ENCODE results near the gene KITLG. TPM values are rescaled to one million over a fixed set of nuclear protein-coding genes. Genes with fewer than 3 reads are reported as not detected.

KITLG gene
- total and polyA plus RNA-seq, 4 donors: 0.39 to 3.0 (median 0.86) TPM

DNA sequence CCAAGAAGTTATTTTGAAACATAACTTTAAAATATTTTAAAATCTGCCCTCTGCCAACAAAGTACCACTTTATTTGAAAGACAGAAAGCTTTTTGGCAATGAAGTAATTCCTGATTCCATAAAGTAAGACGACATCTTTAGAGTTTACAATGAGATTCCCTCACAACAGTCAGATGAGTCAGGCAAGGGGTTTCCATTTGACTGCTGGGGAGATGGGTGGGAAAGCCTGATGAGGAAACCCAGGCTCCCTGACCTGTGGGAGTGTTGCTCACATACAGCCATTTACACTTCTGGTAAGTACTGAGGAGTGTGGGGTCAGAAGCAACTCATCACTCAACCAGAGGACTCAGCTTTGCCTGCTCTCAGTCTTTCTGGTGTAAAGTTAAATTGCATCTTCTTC, 10.2 kb downstream of the KITLG start:
- H3K4me1 ChIP-seq (ENCODE audit: control insufficient read depth in 4 of 4, insufficient read depth in 4 of 4, low read length in 3 of 4): no peaks in the 10 kb centered on the region
- H3K4me3 ChIP-seq (ENCODE audit: low read depth in 1 of 3, low read length in 3 of 3): no peak overlapping the region
- no peak for DNase-seq (ENCODE audit: low spot score)
- H3K27ac ChIP-seq (ENCODE audit: low read depth in 1 of 2, low read length in 2 of 2): no peak overlapping the region
- 85% methylated on average over 1 of the region's 1 CpG for WGBS
- H3K27me3 ChIP-seq (ENCODE audit: control insufficient read depth in 4 of 4, insufficient read depth in 4 of 4, low read length in 3 of 4): no peaks in the 10 kb centered on the region
- H3K36me3 ChIP-seq (ENCODE audit: control insufficient read depth in 4 of 4, insufficient read depth in 3 of 4, low read depth in 1 of 4, low read length in 3 of 4): no peaks in the 10 kb centered on the region
- no peak for TF ChIP-seq RAD21 (IDR thresholded peaks at IDR 0.05)
- TF ChIP-seq, protein P1, sequence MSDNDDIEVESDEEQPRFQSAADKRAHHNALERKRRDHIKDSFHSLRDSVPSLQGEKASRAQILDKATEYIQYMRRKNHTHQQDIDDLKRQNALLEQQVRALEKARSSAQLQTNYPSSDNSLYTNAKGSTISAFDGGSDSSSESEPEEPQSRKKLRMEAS (IDR thresholded peaks at IDR 0.05): no peak
- TF ChIP-seq EGR1 (IDR thresholded peaks at IDR 0.05; ENCODE audit: low read depth in 2 of 2): no peak
- no peaks in the 10 kb centered on the region for H3K9me3 ChIP-seq (ENCODE audit: control insufficient read depth in 4 of 4, low read length in 3 of 4)
- H3K9ac ChIP-seq (ENCODE audit: low read depth in 1 of 2, low read length in 2 of 2): no peak overlapping the region

DNA sequence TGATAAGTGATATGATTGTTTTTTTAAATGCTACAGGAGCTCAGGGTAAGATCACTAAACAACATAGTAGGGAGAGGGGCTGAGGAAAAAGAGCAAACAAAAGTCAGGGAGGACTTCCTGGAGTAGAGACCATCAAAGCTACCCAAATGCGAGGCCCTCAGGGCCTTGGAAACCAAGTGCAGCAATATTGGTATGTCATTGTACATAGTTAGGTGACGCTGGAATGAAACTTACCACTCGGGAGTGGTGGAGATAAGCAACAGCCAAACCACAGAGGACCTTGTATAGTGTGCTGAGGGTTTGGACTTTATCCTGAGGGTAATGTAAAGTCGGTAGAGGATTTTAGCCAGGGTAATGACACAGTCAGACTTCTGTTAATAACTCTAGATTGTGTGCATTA, 13.8 kb downstream of the KITLG start:
- Histone ChIP-seq H3K27ac (ENCODE audit: low read depth in 1 of 2, low read length in 2 of 2) (no peak overlapping the region), H3K36me3 (ENCODE audit: control insufficient read depth in 4 of 4, insufficient read depth in 3 of 4, low read depth in 1 of 4, low read length in 3 of 4) (no peaks in the 10 kb centered on the region)
- TF ChIP-seq GABPA (IDR thresholded peaks at IDR 0.05 in 1 of 2, conservative IDR thresholded peaks at IDR 0.05 in 1 of 2): no peak
- TF ChIP-seq RAD21 (IDR thresholded peaks at IDR 0.05): no peak
- TF ChIP-seq SP1 (IDR thresholded peaks at IDR 0.05): no peak

DNA sequence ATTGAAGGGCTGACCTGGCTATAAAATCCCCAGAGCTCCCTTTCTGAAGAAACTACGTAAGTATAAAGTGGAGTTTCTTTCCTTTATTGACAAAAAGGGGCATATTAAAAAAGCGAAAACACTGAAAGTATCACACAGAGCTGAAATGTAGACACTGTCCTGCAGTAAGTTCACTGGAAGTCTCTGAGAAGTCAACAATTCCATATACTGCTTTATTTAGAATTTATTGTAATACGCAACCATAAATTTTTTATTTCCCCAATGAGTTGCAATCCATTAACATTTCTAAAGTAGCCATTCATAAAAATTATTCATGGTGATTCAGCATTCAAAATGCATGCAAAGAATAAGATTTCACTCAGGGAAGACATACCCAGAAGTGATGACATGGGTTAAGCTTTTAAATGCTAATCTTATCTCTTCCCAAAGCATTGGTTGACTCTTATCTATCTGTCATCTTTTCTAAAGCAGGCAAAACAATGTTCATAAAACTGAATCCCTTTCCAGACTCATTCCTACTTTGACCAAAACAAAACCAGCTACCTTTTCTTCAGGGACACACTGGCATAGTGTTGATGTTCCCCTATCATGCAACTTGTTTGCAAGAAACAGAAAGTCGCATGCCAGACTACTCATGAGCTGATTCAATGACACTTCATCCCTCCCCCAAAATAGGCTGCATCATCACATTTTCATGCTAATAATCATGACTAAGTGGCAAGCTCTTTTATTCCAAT, 17.3 kb downstream of the KITLG start:
- Histone ChIP-seq H3K4me3 (ENCODE audit: low read depth in 1 of 3, low read length in 3 of 3) (no peak overlapping the region), H3K27me3 (ENCODE audit: control insufficient read depth in 4 of 4, insufficient read depth in 4 of 4, low read length in 3 of 4) (no peaks in the 10 kb centered on the region), H3K4me1 (ENCODE audit: control insufficient read depth in 4 of 4, insufficient read depth in 4 of 4, low read length in 3 of 4) (no peaks in the 10 kb centered on the region), H3K27ac (ENCODE audit: low read depth in 1 of 2, low read length in 2 of 2) (no peak overlapping the region), H3K36me3 (ENCODE audit: control insufficient read depth in 4 of 4, insufficient read depth in 3 of 4, low read depth in 1 of 4, low read length in 3 of 4) (no peaks in the 10 kb centered on the region), H3K9ac (ENCODE audit: low read depth in 1 of 2, low read length in 2 of 2) (no peak overlapping the region), H3K9me3 (ENCODE audit: control insufficient read depth in 4 of 4, low read length in 3 of 4) (no peaks in the 10 kb centered on the region)
- TF ChIP-seq, protein P2, sequence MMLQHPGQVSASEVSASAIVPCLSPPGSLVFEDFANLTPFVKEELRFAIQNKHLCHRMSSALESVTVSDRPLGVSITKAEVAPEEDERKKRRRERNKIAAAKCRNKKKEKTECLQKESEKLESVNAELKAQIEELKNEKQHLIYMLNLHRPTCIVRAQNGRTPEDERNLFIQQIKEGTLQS (IDR thresholded peaks at IDR 0.05): no peak
- TF ChIP-seq RAD21 (IDR thresholded peaks at IDR 0.05): no peak
- no peak for TF ChIP-seq NR2F2 (IDR thresholded peaks at IDR 0.05)
- DNase-seq (ENCODE audit: low spot score): no peak
- WGBS: 97% methylated on average over 4 of the region's 4 CpGs

More for the DNA sequence above, 13.8 kb downstream of the KITLG start:
- no peak for DNase-seq (ENCODE audit: low spot score)
- no peaks in the 10 kb centered on the region for H3K9me3 ChIP-seq (ENCODE audit: control insufficient read depth in 4 of 4, low read length in 3 of 4)
- no peaks in the 10 kb centered on the region for H3K4me1 ChIP-seq (ENCODE audit: control insufficient read depth in 4 of 4, insufficient read depth in 4 of 4, low read length in 3 of 4)
- no peaks in the 10 kb centered on the region for H3K27me3 ChIP-seq (ENCODE audit: control insufficient read depth in 4 of 4, insufficient read depth in 4 of 4, low read length in 3 of 4)
- no peak overlapping the region for H3K4me3 ChIP-seq (ENCODE audit: low read depth in 1 of 3, low read length in 3 of 3)
- WGBS: 59% methylated on average over 4 of the region's 4 CpGs
- H3K9ac ChIP-seq (ENCODE audit: low read depth in 1 of 2, low read length in 2 of 2): no peak overlapping the region

DNA sequence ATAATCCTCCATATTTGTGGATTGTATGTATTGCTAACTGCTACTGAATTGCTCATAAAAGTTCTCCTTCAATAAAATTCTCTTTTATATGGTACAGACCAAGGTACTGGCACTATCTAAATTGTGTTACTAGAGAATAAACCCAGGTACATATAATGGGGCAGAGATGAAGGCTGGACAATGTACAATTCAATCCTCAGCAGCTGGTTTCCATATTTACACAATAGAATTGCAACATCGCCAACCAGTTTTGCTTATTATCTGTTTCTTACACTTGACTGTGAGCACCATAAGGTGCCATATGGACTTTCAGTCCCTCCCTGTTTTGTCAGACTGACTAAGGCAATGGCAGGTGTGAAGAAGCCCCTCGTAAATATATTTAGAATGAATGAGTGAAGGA, 18.1 kb downstream of the KITLG start:
- no peak for DNase-seq (ENCODE audit: low spot score)
- no peak overlapping the region for H3K27ac ChIP-seq (ENCODE audit: low read depth in 1 of 2, low read length in 2 of 2)
- no peaks in the 10 kb centered on the region for H3K27me3 ChIP-seq (ENCODE audit: control insufficient read depth in 4 of 4, insufficient read depth in 4 of 4, low read length in 3 of 4)
- no peaks in the 10 kb centered on the region for H3K9me3 ChIP-seq (ENCODE audit: control insufficient read depth in 4 of 4, low read length in 3 of 4)
- no peaks in the 10 kb centered on the region for H3K4me1 ChIP-seq (ENCODE audit: control insufficient read depth in 4 of 4, insufficient read depth in 4 of 4, low read length in 3 of 4)
- H3K4me3 ChIP-seq (ENCODE audit: low read depth in 1 of 3, low read length in 3 of 3): no peak overlapping the region
- TF ChIP-seq, protein P2 (IDR thresholded peaks at IDR 0.05): no peak
- TF ChIP-seq GABPA (IDR thresholded peaks at IDR 0.05 in 1 of 2, conservative IDR thresholded peaks at IDR 0.05 in 1 of 2) (no peak), YY1 (IDR thresholded peaks at IDR 0.05) (no peak), NR2F2 (IDR thresholded peaks at IDR 0.05) (no peak), RAD21 (IDR thresholded peaks at IDR 0.05) (no peak), FOXA1 (IDR thresholded peaks at IDR 0.05) (no peak), JUND (IDR thresholded peaks at IDR 0.05) (no peak), SP1 (IDR thresholded peaks at IDR 0.05) (no peak), TAF1 (conservative IDR thresholded peaks at IDR 0.05) (no peak)
- TF ChIP-seq, protein P3, sequence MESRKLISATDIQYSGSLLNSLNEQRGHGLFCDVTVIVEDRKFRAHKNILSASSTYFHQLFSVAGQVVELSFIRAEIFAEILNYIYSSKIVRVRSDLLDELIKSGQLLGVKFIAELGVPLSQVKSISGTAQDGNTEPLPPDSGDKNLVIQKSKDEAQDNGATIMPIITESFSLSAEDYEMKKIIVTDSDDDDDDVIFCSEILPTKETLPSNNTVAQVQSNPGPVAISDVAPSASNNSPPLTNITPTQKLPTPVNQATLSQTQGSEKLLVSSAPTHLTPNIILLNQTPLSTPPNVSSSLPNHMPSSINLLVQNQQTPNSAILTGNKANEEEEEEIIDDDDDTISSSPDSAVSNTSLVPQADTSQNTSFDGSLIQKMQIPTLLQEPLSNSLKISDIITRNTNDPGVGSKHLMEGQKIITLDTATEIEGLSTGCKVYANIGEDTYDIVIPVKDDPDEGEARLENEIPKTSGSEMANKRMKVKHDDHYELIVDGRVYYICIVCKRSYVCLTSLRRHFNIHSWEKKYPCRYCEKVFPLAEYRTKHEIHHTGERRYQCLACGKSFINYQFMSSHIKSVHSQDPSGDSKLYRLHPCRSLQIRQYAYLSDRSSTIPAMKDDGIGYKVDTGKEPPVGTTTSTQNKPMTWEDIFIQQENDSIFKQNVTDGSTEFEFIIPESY (IDR thresholded peaks at IDR 0.05): no peak
- H3K9ac ChIP-seq (ENCODE audit: low read depth in 1 of 2, low read length in 2 of 2): no peak overlapping the region
- H3K36me3 ChIP-seq (ENCODE audit: control insufficient read depth in 4 of 4, insufficient read depth in 3 of 4, low read depth in 1 of 4, low read length in 3 of 4): no peaks in the 10 kb centered on the region
- 89% methylated on average over 2 of the region's 2 CpGs for WGBS
